ENCODE data around the gene PKHD1. TPM values are rescaled to one million over a fixed set of nuclear protein-coding genes. Genes with fewer than 3 reads are reported as not detected.

The PKHD1 gene
- total and polyA plus RNA-seq, 2 experiments from 2014 or later = 0.47 to 3.3 TPM

GRCh38 chr6:51608383-51608782 is 479.0 kb downstream of the PKHD1 start:
- no peaks in the 10 kb centered on the region for H3K36me3 ChIP-seq (replicated peaks; ENCODE audit: insufficient read depth, low read depth)
- H4K20me1 ChIP-seq (ENCODE audit: insufficient read depth, poor library complexity, severe bottlenecking) = no peaks in the 10 kb centered on the region
- no peak overlapping the region for H2AFZ ChIP-seq
- TF ChIP-seq, protein P1, sequence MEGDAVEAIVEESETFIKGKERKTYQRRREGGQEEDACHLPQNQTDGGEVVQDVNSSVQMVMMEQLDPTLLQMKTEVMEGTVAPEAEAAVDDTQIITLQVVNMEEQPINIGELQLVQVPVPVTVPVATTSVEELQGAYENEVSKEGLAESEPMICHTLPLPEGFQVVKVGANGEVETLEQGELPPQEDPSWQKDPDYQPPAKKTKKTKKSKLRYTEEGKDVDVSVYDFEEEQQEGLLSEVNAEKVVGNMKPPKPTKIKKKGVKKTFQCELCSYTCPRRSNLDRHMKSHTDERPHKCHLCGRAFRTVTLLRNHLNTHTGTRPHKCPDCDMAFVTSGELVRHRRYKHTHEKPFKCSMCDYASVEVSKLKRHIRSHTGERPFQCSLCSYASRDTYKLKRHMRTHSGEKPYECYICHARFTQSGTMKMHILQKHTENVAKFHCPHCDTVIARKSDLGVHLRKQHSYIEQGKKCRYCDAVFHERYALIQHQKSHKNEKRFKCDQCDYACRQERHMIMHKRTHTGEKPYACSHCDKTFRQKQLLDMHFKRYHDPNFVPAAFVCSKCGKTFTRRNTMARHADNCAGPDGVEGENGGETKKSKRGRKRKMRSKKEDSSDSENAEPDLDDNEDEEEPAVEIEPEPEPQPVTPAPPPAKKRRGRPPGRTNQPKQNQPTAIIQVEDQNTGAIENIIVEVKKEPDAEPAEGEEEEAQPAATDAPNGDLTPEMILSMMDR (IDR thresholded peaks at IDR 0.05; ENCODE audit: poor library complexity) = no peak
- no peak for TF ChIP-seq EZH2 (IDR thresholded peaks at IDR 0.05; ENCODE audit: borderline replicate concordance)
- no peak for TF ChIP-seq EZH2phosphoT487 (IDR thresholded peaks at IDR 0.05; ENCODE audit: low read depth, severe bottlenecking, unreplicated experiment)
- no peaks in the 10 kb centered on the region for H3K9me2 ChIP-seq (replicated peaks; ENCODE audit: insufficient read depth)
- no peak overlapping the region for H3K4me3 ChIP-seq
- H3K27ac ChIP-seq = no peak overlapping the region
- no peaks in the 10 kb centered on the region for H3K27me3 ChIP-seq
- no peaks in the 10 kb centered on the region for H3K4me1 ChIP-seq (ENCODE audit: insufficient read depth)
- H3K79me2 ChIP-seq = no peaks in the 10 kb centered on the region
- H3K4me2 ChIP-seq = no peak overlapping the region
- 90% methylated on average over 3 of the region's 3 CpGs for WGBS (ENCODE audit: low lambda C conversion rate, missing lambda C conversion rate)
- H3K9me3 ChIP-seq (ENCODE audit: low read depth) = no peaks in the 10 kb centered on the region
- DNase-seq (ENCODE audit: low spot score) = no peak

GRCh38 chr6:51600514-51600913 is 486.9 kb downstream of the PKHD1 start:
- H3K9me3 ChIP-seq (ENCODE audit: low read depth) = no peaks in the 10 kb centered on the region
- H3K4me3 ChIP-seq = no peak overlapping the region
- H3K9me2 ChIP-seq (replicated peaks; ENCODE audit: insufficient read depth) = no peaks in the 10 kb centered on the region
- no peaks in the 10 kb centered on the region for H4K20me1 ChIP-seq (ENCODE audit: insufficient read depth, poor library complexity, severe bottlenecking)
- no peak overlapping the region for H3K27ac ChIP-seq
- H3K27me3 ChIP-seq = no peaks in the 10 kb centered on the region
- H3K4me1 ChIP-seq (ENCODE audit: insufficient read depth) = no peaks in the 10 kb centered on the region
- WGBS (ENCODE audit: low lambda C conversion rate, missing lambda C conversion rate) = 97% methylated on average over 2 of the region's 2 CpGs
- H3K4me2 ChIP-seq = no peak overlapping the region
- TF ChIP-seq EZH2 (IDR thresholded peaks at IDR 0.05; ENCODE audit: borderline replicate concordance) (no peak), EZH2phosphoT487 (IDR thresholded peaks at IDR 0.05; ENCODE audit: low read depth, severe bottlenecking, unreplicated experiment) (no peak)
- TF ChIP-seq, protein P1 (IDR thresholded peaks at IDR 0.05; ENCODE audit: poor library complexity) = no peak
- no peak overlapping the region for H2AFZ ChIP-seq
- H3K36me3 ChIP-seq (replicated peaks; ENCODE audit: insufficient read depth, low read depth) = no peaks in the 10 kb centered on the region
- H3K79me2 ChIP-seq = no peaks in the 10 kb centered on the region
- DNase-seq (ENCODE audit: low spot score) = no peak

- Histone ChIP-seq H4K20me1 (ENCODE audit: insufficient read depth, poor library complexity, severe bottlenecking) (no peaks in the 10 kb centered on the region), H3K4me1 (ENCODE audit: insufficient read depth) (no peaks in the 10 kb centered on the region), H3K9me3 (ENCODE audit: low read depth) (no peaks in the 10 kb centered on the region), H3K36me3 (replicated peaks; ENCODE audit: insufficient read depth, low read depth) (no peaks in the 10 kb centered on the region), H3K4me3 (no peak overlapping the region), H2AFZ (no peak overlapping the region), H3K27ac (no peak overlapping the region), H3K79me2 (no peaks in the 10 kb centered on the region), H3K27me3 (no peaks in the 10 kb centered on the region), H3K9me2 (replicated peaks; ENCODE audit: insufficient read depth) (no peaks in the 10 kb centered on the region), H3K4me2 (no peak overlapping the region)
- no peak for DNase-seq (ENCODE audit: low spot score)
- 92% methylated on average over 10 of the region's 18 CpGs for WGBS (ENCODE audit: low lambda C conversion rate, missing lambda C conversion rate)
- TF ChIP-seq, protein P1 (IDR thresholded peaks at IDR 0.05; ENCODE audit: poor library complexity) = no peak
- TF ChIP-seq EZH2phosphoT487 (IDR thresholded peaks at IDR 0.05; ENCODE audit: low read depth, severe bottlenecking, unreplicated experiment) (no peak), EZH2 (IDR thresholded peaks at IDR 0.05; ENCODE audit: borderline replicate concordance) (no peak)
Observed at GRCh38 chr6:51598171-51598570, 489.2 kb downstream of the PKHD1 start.

DNA sequence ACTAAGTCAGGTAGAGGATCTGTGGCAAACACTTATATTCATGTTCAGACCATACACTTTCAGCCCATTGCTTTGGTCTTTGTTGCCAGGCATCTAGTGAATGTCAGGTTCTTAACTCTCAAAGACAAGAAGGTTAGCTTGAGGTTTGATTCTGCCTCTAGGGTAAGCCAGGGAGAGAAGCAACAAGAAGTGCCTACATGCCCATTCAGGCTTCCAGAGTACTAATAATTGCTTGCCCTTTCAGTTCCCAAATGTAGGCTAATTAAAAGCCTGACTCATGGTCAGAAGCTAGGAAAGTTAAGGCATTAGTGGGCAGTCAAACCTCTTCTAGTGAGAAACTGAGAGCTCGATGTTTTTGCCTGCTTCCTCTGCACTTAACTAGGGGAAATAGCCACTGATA is 492.4 kb downstream of the PKHD1 start:
- Histone ChIP-seq H3K27ac (no peak overlapping the region), H4K20me1 (ENCODE audit: insufficient read depth, poor library complexity, severe bottlenecking) (no peaks in the 10 kb centered on the region), H3K4me1 (ENCODE audit: insufficient read depth) (no peaks in the 10 kb centered on the region), H3K79me2 (no peaks in the 10 kb centered on the region), H3K36me3 (replicated peaks; ENCODE audit: insufficient read depth, low read depth) (no peaks in the 10 kb centered on the region), H3K27me3 (no peaks in the 10 kb centered on the region), H3K4me3 (no peak overlapping the region), H3K9me3 (ENCODE audit: low read depth) (no peaks in the 10 kb centered on the region), H3K4me2 (no peak overlapping the region), H3K9me2 (replicated peaks; ENCODE audit: insufficient read depth) (no peaks in the 10 kb centered on the region), H2AFZ (no peak overlapping the region)
- TF ChIP-seq EZH2phosphoT487 (IDR thresholded peaks at IDR 0.05; ENCODE audit: low read depth, severe bottlenecking, unreplicated experiment) = no peak
- TF ChIP-seq EZH2 (IDR thresholded peaks at IDR 0.05; ENCODE audit: borderline replicate concordance) = no peak
- TF ChIP-seq, protein P1 (IDR thresholded peaks at IDR 0.05; ENCODE audit: poor library complexity) = no peak
- DNase-seq (ENCODE audit: low spot score) = no peak
- 70% methylated on average over 1 of the region's 1 CpG for WGBS (ENCODE audit: low lambda C conversion rate, missing lambda C conversion rate)

Measured in hepatocyte (in vitro differentiated cells).